WTC11 (cell line): ENCODE results near the gene SERGEF.

Source experiments
- CTCF ChIP-seq: fragments of 200-600 bp; IDR thresholded peaks from 2 replicates; pipeline ENCODE4 v1.8.0; 2022; ENCODE audit warnings: antibody characterized with exemption
- ETV6 ChIP-seq: sonication (generic); formaldehyde crosslinking; IDR thresholded peaks from 2 replicates; pipeline ENCODE4 v1.8.1; 2022; ENCODE audit warnings: mild to moderate bottlenecking, missing genetic modification reagents
- MXD4 ChIP-seq: fragments of 250-450 bp; sonication (Bioruptor Pico); IDR thresholded peaks from 2 replicates; pipeline ENCODE4 v1.8.0; 2021; ENCODE audit warnings: mild to moderate bottlenecking, moderate library complexity, borderline replicate concordance
- PREB ChIP-seq: sonication (generic); formaldehyde crosslinking; IDR thresholded peaks from 2 replicates; pipeline ENCODE4 v1.8.1; 2022; ENCODE audit warnings: mild to moderate bottlenecking, missing genetic modification reagents, moderate library complexity, borderline replicate concordance
- RELA ChIP-seq: sonication (generic); formaldehyde crosslinking; IDR thresholded peaks from 2 replicates; pipeline ENCODE4 v1.8.1; 2022; ENCODE audit warnings: missing genetic modification reagents, mild to moderate bottlenecking, borderline replicate concordance
- RORB ChIP-seq: fragments of 250-450 bp; sonication (Bioruptor Pico); IDR thresholded peaks from 2 replicates; pipeline ENCODE4 v1.9.0; 2021; ENCODE audit warnings: mild to moderate bottlenecking
- ZNF232 ChIP-seq: sonication (generic); formaldehyde crosslinking; IDR thresholded peaks from 2 replicates; pipeline ENCODE4 v1.8.0; 2022; ENCODE audit warnings: mild to moderate bottlenecking, missing genetic modification reagents
- ZNF671 ChIP-seq: fragments of 250-450 bp; sonication (Bioruptor Pico); IDR thresholded peaks from 2 replicates; pipeline ENCODE4 v1.8.0; 2021; ENCODE audit warnings: mild to moderate bottlenecking
- TF ChIP-seq, protein P1 (sequence below): sonication (generic); formaldehyde crosslinking; IDR thresholded peaks from 2 replicates; pipeline ENCODE4 v1.8.1; 2022; ENCODE audit warnings: low read depth, mild to moderate bottlenecking, moderate library complexity, missing genetic modification reagents, borderline replicate concordance
- TF ChIP-seq, protein P2 (sequence below): sonication (generic); formaldehyde crosslinking; IDR thresholded peaks from 2 replicates; pipeline ENCODE4 v1.8.0; 2022; ENCODE audit warnings: mild to moderate bottlenecking, missing genetic modification reagents
- TF ChIP-seq, protein P3 (sequence below): sonication (generic); formaldehyde crosslinking; conservative IDR thresholded peaks from 2 replicates; pipeline ENCODE4 v1.8.1; 2023; ENCODE audit warnings: mild to moderate bottlenecking, low read depth, missing genetic modification reagents, moderate library complexity
- TF ChIP-seq, protein P4 (sequence below): sonication (generic); formaldehyde crosslinking; IDR thresholded peaks from 2 replicates; pipeline ENCODE4 v1.8.1; 2023; ENCODE audit warnings: mild to moderate bottlenecking, missing genetic modification reagents, moderate library complexity

DNA sequence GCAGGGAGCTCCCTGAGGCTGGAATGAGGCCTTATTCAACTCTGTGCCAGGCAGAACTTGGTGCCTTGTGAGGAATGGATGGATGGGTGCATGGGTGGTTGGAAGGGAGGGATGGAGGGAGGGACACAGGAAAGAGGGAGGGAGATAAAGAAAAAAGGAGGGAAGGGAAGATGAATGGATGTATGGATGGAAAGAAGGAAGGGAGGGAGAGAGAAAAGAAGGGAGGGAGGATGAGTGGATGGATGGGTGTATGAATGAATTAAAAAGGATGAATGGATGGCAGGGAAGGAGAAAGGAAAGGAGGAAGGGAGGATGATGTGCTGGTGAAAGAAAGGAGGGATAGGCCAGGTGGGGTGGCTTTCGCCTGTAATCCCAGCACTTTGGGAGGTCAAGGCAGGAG is 243.6 kb downstream of the SERGEF start:
- TF ChIP-seq MXD4 (no peak), PREB (CRISPR knock-in tag) (no peak), ZNF671 (no peak), CTCF (no peak), RORB (CRISPR knock-in tag) (no peak), ZNF232 (CRISPR knock-in tag) (no peak), RELA (CRISPR knock-in tag) (no peak), ETV6 (CRISPR knock-in tag) (no peak)
- TF ChIP-seq, protein P1, sequence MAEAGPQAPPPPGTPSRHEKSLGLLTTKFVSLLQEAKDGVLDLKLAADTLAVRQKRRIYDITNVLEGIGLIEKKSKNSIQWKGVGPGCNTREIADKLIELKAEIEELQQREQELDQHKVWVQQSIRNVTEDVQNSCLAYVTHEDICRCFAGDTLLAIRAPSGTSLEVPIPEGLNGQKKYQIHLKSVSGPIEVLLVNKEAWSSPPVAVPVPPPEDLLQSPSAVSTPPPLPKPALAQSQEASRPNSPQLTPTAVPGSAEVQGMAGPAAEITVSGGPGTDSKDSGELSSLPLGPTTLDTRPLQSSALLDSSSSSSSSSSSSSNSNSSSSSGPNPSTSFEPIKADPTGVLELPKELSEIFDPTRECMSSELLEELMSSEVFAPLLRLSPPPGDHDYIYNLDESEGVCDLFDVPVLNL: no peak
- TF ChIP-seq, protein P2, sequence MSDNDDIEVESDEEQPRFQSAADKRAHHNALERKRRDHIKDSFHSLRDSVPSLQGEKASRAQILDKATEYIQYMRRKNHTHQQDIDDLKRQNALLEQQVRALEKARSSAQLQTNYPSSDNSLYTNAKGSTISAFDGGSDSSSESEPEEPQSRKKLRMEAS: no peak
- TF ChIP-seq, protein P3, sequence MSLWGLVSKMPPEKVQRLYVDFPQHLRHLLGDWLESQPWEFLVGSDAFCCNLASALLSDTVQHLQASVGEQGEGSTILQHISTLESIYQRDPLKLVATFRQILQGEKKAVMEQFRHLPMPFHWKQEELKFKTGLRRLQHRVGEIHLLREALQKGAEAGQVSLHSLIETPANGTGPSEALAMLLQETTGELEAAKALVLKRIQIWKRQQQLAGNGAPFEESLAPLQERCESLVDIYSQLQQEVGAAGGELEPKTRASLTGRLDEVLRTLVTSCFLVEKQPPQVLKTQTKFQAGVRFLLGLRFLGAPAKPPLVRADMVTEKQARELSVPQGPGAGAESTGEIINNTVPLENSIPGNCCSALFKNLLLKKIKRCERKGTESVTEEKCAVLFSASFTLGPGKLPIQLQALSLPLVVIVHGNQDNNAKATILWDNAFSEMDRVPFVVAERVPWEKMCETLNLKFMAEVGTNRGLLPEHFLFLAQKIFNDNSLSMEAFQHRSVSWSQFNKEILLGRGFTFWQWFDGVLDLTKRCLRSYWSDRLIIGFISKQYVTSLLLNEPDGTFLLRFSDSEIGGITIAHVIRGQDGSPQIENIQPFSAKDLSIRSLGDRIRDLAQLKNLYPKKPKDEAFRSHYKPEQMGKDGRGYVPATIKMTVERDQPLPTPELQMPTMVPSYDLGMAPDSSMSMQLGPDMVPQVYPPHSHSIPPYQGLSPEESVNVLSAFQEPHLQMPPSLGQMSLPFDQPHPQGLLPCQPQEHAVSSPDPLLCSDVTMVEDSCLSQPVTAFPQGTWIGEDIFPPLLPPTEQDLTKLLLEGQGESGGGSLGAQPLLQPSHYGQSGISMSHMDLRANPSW (CRISPR knock-in tag): no peak
- TF ChIP-seq, protein P4, sequence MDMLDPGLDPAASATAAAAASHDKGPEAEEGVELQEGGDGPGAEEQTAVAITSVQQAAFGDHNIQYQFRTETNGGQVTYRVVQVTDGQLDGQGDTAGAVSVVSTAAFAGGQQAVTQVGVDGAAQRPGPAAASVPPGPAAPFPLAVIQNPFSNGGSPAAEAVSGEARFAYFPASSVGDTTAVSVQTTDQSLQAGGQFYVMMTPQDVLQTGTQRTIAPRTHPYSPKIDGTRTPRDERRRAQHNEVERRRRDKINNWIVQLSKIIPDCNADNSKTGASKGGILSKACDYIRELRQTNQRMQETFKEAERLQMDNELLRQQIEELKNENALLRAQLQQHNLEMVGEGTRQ (CRISPR knock-in tag): no peak
